OCI-LY3 (cell line): ENCODE measurements around the gene KHDC4.

Experiments
- H2AFZ ChIP-seq: fragments of 200-600, 300-600 bp; shearing (Covaris generic); 2 replicates; pipeline ENCODE4 v1.6.0; 2014; ENCODE audit warnings: antibody characterized with exemption, low read depth, low read length
- H3K27ac ChIP-seq: fragments of 200-600, 300-600 bp; sonication (generic); 2 replicates; pipeline ENCODE4 v1.5.1; 2014; ENCODE audit warnings: mild to moderate bottlenecking, low read length, moderate library complexity, mixed read lengths
- H3K27me3 ChIP-seq: fragments of 200-600, 300-600 bp; sonication (generic); 2 replicates; pipeline ENCODE4 v1.6.1; 2014; ENCODE audit warnings: low read depth, low read length, mixed read lengths
- H3K36me3 ChIP-seq: fragments of 200-600, 300-600 bp; sonication (generic); replicated peaks from 2 replicates; pipeline ENCODE3; 2014; ENCODE audit warnings: low read depth, low read length, mixed read lengths
- H3K4me1 ChIP-seq: fragments of 300-600, 200-600 bp; sonication (generic); 2 replicates; pipeline ENCODE4 v1.6.1; 2014; ENCODE audit warnings: low read length, mixed read lengths
- H3K4me2 ChIP-seq: fragments of 200-600, 300-600 bp; sonication (generic); 2 replicates; pipeline ENCODE4 v1.6.1; 2014; ENCODE audit warnings: low read length, mixed read lengths
- H3K4me3 ChIP-seq: fragments of 300-600, 200-600 bp; sonication (generic); 2 replicates; pipeline ENCODE4 v1.5.1; 2014; ENCODE audit warnings: antibody characterized with exemption, mild to moderate bottlenecking, low read length, moderate library complexity
- H3K79me2 ChIP-seq: fragments of 300-600, 200-600 bp; shearing (Covaris generic); 2 replicates; pipeline ENCODE4 v1.6.1; 2014; ENCODE audit warnings: mild to moderate bottlenecking, low read length, mixed read lengths
- H3K9ac ChIP-seq: fragments of 300-600, 200-600 bp; shearing (Covaris generic); 2 replicates; pipeline ENCODE4 v1.6.0; 2014; ENCODE audit warnings: mild to moderate bottlenecking, low read length, moderate library complexity
- H3K9me3 ChIP-seq: fragments of 200-600, 300-600 bp; shearing (Covaris generic); 2 replicates; pipeline ENCODE4 v1.6.1; 2014; ENCODE audit warnings: low read length, mixed read lengths; ENCODE audit not compliant: insufficient read depth
- H4K20me1 ChIP-seq: fragments of 200-600, 300-600 bp; sonication (generic); 2 replicates; pipeline ENCODE4 v1.6.1; 2016; ENCODE audit warnings: low read length, mixed read lengths; ENCODE audit not compliant: insufficient read depth
- CTCF ChIP-seq: fragments of 200-600, 300-600 bp; sonication (generic); IDR thresholded peaks from 2 replicates; pipeline ENCODE4 v1.5.1; 2014; ENCODE audit warnings: antibody characterized with exemption, low read length, low read depth
- EZH2phosphoT487 ChIP-seq: fragments of 200-600 bp; shearing (Covaris generic); IDR thresholded peaks from 2 replicates; pipeline ENCODE4 v1.6.1; 2018; ENCODE audit warnings: antibody characterized with exemption, mixed run types, low read depth

KHDC4 gene

GRCh38 chr1:155981266-155982088, 47.3 kb upstream of the KHDC4 start:
- Histone ChIP-seq H3K4me1 (peaks cover 44% of the 10 kb centered on the region), H2AFZ (no peak overlapping the region), H3K36me3 (peaks cover 20% of the 10 kb centered on the region), H3K4me2 (peak overlapping the region; percentile 95), H3K27ac (peak overlapping the region; percentile 89), H3K9me3 (no peaks in the 10 kb centered on the region), H3K79me2 (peaks cover 55% of the 10 kb centered on the region), H4K20me1 (peaks cover 11% of the 10 kb centered on the region), H3K9ac (peak overlapping the region; percentile 100), H3K27me3 (no peaks in the 10 kb centered on the region), H3K4me3 (peak overlapping the region; percentile 95)
- TF ChIP-seq CTCF (no peak), EZH2phosphoT487 (no peak)

- peaks cover 72% of the 10 kb centered on the region for H3K79me2 ChIP-seq
- peaks cover 57% of the 10 kb centered on the region for H3K4me1 ChIP-seq
- peak overlapping the region; percentile 89 for H3K27ac ChIP-seq
- TF ChIP-seq CTCF (no peak), EZH2phosphoT487 (no peak)
- H3K27me3 ChIP-seq = no peaks in the 10 kb centered on the region
- peak overlapping the region; percentile 95 for H3K4me3 ChIP-seq
- H2AFZ ChIP-seq = no peak overlapping the region
- H3K9me3 ChIP-seq = no peaks in the 10 kb centered on the region
- H3K4me2 ChIP-seq = peak overlapping the region; percentile 95
- peak overlapping the region; percentile 100 for H3K9ac ChIP-seq
- peaks cover 31% of the 10 kb centered on the region for H3K36me3 ChIP-seq
- peaks cover 28% of the 10 kb centered on the region for H4K20me1 ChIP-seq
Observed at GRCh38 chr1:155979597-155980343, 45.6 kb upstream of the KHDC4 start.

GRCh38 chr1:155978973-155979429, 44.8 kb upstream of the KHDC4 start:
- H3K4me1 ChIP-seq = peaks cover 62% of the 10 kb centered on the region
- H3K9me3 ChIP-seq = no peaks in the 10 kb centered on the region
- TF ChIP-seq EZH2phosphoT487 (no peak), CTCF (no peak)
- H3K27me3 ChIP-seq = no peaks in the 10 kb centered on the region
- H3K27ac ChIP-seq = peak overlapping the region; percentile 89
- H2AFZ ChIP-seq = no peak overlapping the region
- peaks cover 38% of the 10 kb centered on the region for H3K36me3 ChIP-seq
- H3K4me2 ChIP-seq = peak overlapping the region; percentile 95
- H4K20me1 ChIP-seq = peaks cover 36% of the 10 kb centered on the region
- peak overlapping the region; percentile 100 for H3K9ac ChIP-seq
- peak overlapping the region; percentile 95 for H3K4me3 ChIP-seq
- peaks cover 80% of the 10 kb centered on the region for H3K79me2 ChIP-seq
